Neural progenitor cell (in vitro differentiated cells): Measurements from ENCODE around the gene ZNF574. TPM values are rescaled to one million over a fixed set of nuclear protein-coding genes. Genes with fewer than 3 reads are reported as not detected.
"Not testable (repeated sequence)": the region's sequence is repeated elsewhere in the genome, so short reads cannot be mapped to it uniquely, and the experiment has no call there.

Source experiments
- DNase-seq: peaks from one replicate; pipeline ENCODE4 v3.0.0-alpha.2; 2016; ENCODE audit warnings: low spot score
- H2AFZ ChIP-seq: fragments of 200-600 bp; sonication (generic); replicated peaks from 2 replicates; pipeline ENCODE4 v1.6.1; 2016; ENCODE audit warnings: antibody characterized with exemption
- H3F3A ChIP-seq: fragments of 200-600 bp; sonication (generic); 2 replicates; pipeline ENCODE4 v1.6.1; 2016; ENCODE audit warnings: antibody characterized with exemption, low read depth
- H3K27ac ChIP-seq: fragments of 200-600 bp; sonication (generic); 2 replicates; pipeline ENCODE4 v1.5.1; 2016; ENCODE audit warnings: mild to moderate bottlenecking
- H3K27me3 ChIP-seq: fragments of 200-600 bp; sonication (generic); 2 replicates; pipeline ENCODE4 v1.6.1; 2016; ENCODE audit warnings: mild to moderate bottlenecking, moderate library complexity
- H3K36me3 ChIP-seq: fragments of 200-600 bp; sonication (generic); 2 replicates; pipeline ENCODE4 v1.5.1; 2016
- H3K4me1 ChIP-seq: fragments of 200-600 bp; sonication (generic); 2 replicates; pipeline ENCODE4 v1.6.1; 2016; ENCODE audit warnings: mixed run types
- H3K4me2 ChIP-seq: fragments of 200-600 bp; sonication (generic); 2 replicates; pipeline ENCODE4 v1.6.1; 2016
- H3K4me3 ChIP-seq: fragments of 200-600 bp; sonication (generic); 2 replicates; pipeline ENCODE4 v1.5.1; 2016
- H3K79me2 ChIP-seq: fragments of 200-600 bp; sonication (generic); 2 replicates; pipeline ENCODE4 v1.6.1; 2016; ENCODE audit warnings: low read depth
- H3K9ac ChIP-seq: fragments of 200-600 bp; sonication (generic); 2 replicates; pipeline ENCODE4 v1.6.1; 2016
- H3K9me3 ChIP-seq: fragments of 200-600 bp; sonication (generic); 2 replicates; pipeline ENCODE4 v1.5.1; 2016; ENCODE audit warnings: low read depth
- H4K20me1 ChIP-seq: fragments of 200-600 bp; sonication (generic); 2 replicates; pipeline ENCODE4 v1.6.1; 2016; ENCODE audit warnings: low read depth
- H3K27ac Mint-ChIP-seq: 3 replicates; pipeline ENCODE4 v1.8.0; 2021; ENCODE audit warnings: mixed read lengths
- H3K27me3 Mint-ChIP-seq: 2 replicates; pipeline ENCODE4 v1.8.0; 2022; ENCODE audit warnings: low read depth, mild to moderate bottlenecking, inconsistent platforms, moderate library complexity, mixed read lengths; ENCODE audit not compliant: insufficient read depth
- H3K36me3 Mint-ChIP-seq: 3 replicates; pipeline ENCODE4 v1.8.0; 2021; ENCODE audit warnings: mixed read lengths
- H3K4me1 Mint-ChIP-seq: 3 replicates; pipeline ENCODE4 v1.8.0; 2021; ENCODE audit warnings: mixed read lengths
- H3K4me3 Mint-ChIP-seq: 3 replicates; pipeline ENCODE4 v1.8.0; 2021; ENCODE audit warnings: mild to moderate bottlenecking, moderate library complexity, mixed read lengths
- H3K9me3 Mint-ChIP-seq: 3 replicates; pipeline ENCODE4 v1.8.0; 2020; ENCODE audit warnings: mixed read lengths
- CTCF ChIP-seq: fragments of 200-600 bp; sonication (generic); IDR thresholded peaks from 2 replicates; pipeline ENCODE4 v1.5.1; 2017; ENCODE audit warnings: antibody characterized with exemption, mild to moderate bottlenecking
- EZH2 ChIP-seq: fragments of 200-600 bp; sonication (generic); IDR thresholded peaks from 2 replicates; pipeline ENCODE4 v1.6.1; 2017; ENCODE audit warnings: antibody characterized with exemption, mild to moderate bottlenecking, moderate library complexity
- EZH2phosphoT487 ChIP-seq: fragments of 200-600 bp; sonication (generic); IDR thresholded peaks from 2 replicates; pipeline ENCODE4 v1.6.1; 2017; ENCODE audit warnings: antibody characterized with exemption
- total RNA-seq: library from RNA; depleted of rRNA; stranded (reverse); fragments of >200 nt; gene quantifications from 2 replicates; pipeline ENCODE4 v1.2.3, GENCODE V29; 2015; ENCODE audit warnings: low replicate concordance

The ZNF574 gene
- total RNA-seq, 1 donor from 2014 or later = 13.4 TPM

- Histone ChIP-seq H3K9ac (no peak overlapping the region), H3K36me3 (no peaks in the 10 kb centered on the region), H3K79me2 (no peaks in the 10 kb centered on the region), H3F3A (peaks cover 5% of the 10 kb centered on the region), H3K4me2 (no peak overlapping the region), H3K4me3 (no peak overlapping the region), H3K27me3 (no peaks in the 10 kb centered on the region), H3K9me3 (no peaks in the 10 kb centered on the region), H3K4me1 (no peaks in the 10 kb centered on the region), H2AFZ (no peak overlapping the region), H4K20me1 (no peaks in the 10 kb centered on the region), H3K27ac (no peak overlapping the region)
- Mint-ChIP-seq H3K27me3 (peaks cover 8% of the 10 kb centered on the region), H3K4me1 (peaks cover 20% of the 10 kb centered on the region), H3K9me3 (no peaks in the 10 kb centered on the region), H3K27ac (no peak overlapping the region), H3K36me3 (peaks cover 2% of the 10 kb centered on the region), H3K4me3 (no peak overlapping the region)
- no peak for DNase-seq
- TF ChIP-seq EZH2phosphoT487 (no peak), CTCF (no peak), EZH2 (no peak)
These were observed 38.3 kb upstream of the ZNF574 start for GRCh38 chr19:42037649-42038048.

GRCh38 chr19:42038666-42039065 is 37.3 kb upstream of the ZNF574 start:
- Histone ChIP-seq H3K27me3 (no peaks in the 10 kb centered on the region), H4K20me1 (no peaks in the 10 kb centered on the region), H3K4me3 (no peak overlapping the region), H3K4me2 (no peak overlapping the region), H3K79me2 (no peaks in the 10 kb centered on the region), H2AFZ (no peak overlapping the region), H3K4me1 (no peaks in the 10 kb centered on the region), H3F3A (peaks cover 5% of the 10 kb centered on the region), H3K9me3 (no peaks in the 10 kb centered on the region), H3K36me3 (no peaks in the 10 kb centered on the region), H3K9ac (no peak overlapping the region), H3K27ac (no peak overlapping the region)
- H3K4me3 Mint-ChIP-seq = peak overlapping the region; percentile 34
- H3K27ac Mint-ChIP-seq = peak overlapping the region; percentile 72
- H3K9me3 Mint-ChIP-seq = no peaks in the 10 kb centered on the region
- H3K4me1 Mint-ChIP-seq = peaks cover 13% of the 10 kb centered on the region
- peaks cover 2% of the 10 kb centered on the region for H3K36me3 Mint-ChIP-seq
- no peak for DNase-seq
- TF ChIP-seq CTCF = no peak
- no peak for TF ChIP-seq EZH2phosphoT487
- TF ChIP-seq EZH2 = no peak
- peaks cover 6% of the 10 kb centered on the region for H3K27me3 Mint-ChIP-seq

GRCh38 chr19:42040031-42040430 is 35.9 kb upstream of the ZNF574 start:
- no peaks in the 10 kb centered on the region for H4K20me1 ChIP-seq
- peaks cover 6% of the 10 kb centered on the region for H3K27me3 Mint-ChIP-seq
- no peaks in the 10 kb centered on the region for H3K4me1 ChIP-seq
- DNase-seq = no peak
- H3F3A ChIP-seq = peaks cover 2% of the 10 kb centered on the region
- TF ChIP-seq EZH2phosphoT487 = no peak
- no peak for TF ChIP-seq EZH2
- no peak for TF ChIP-seq CTCF
- no peak overlapping the region for H3K4me2 ChIP-seq
- no peak overlapping the region for H3K9ac ChIP-seq
- H3K27ac Mint-ChIP-seq = no peak overlapping the region
- no peaks in the 10 kb centered on the region for H3K9me3 ChIP-seq
- peaks cover 6% of the 10 kb centered on the region for H3K4me1 Mint-ChIP-seq
- H3K79me2 ChIP-seq = no peaks in the 10 kb centered on the region
- H3K36me3 Mint-ChIP-seq = peaks cover 2% of the 10 kb centered on the region
- H3K4me3 ChIP-seq = no peak overlapping the region
- no peaks in the 10 kb centered on the region for H3K9me3 Mint-ChIP-seq
- no peaks in the 10 kb centered on the region for H3K27me3 ChIP-seq
- no peaks in the 10 kb centered on the region for H3K36me3 ChIP-seq
- H3K27ac ChIP-seq = no peak overlapping the region
- H3K4me3 Mint-ChIP-seq = no peak overlapping the region
- H2AFZ ChIP-seq = no peak overlapping the region

GRCh38 chr19:42040491-42040890 is 35.5 kb upstream of the ZNF574 start:
- H3K27ac Mint-ChIP-seq = not testable (repeated sequence)

More at GRCh38 chr19:42040491-42040890, 35.5 kb upstream of the ZNF574 start:
- not testable (repeated sequence) for H3K27me3 ChIP-seq, H3K4me3 ChIP-seq, H2AFZ ChIP-seq, H3K4me1 ChIP-seq, DNase-seq, H4K20me1 ChIP-seq, H3K27ac ChIP-seq, H3K4me1 Mint-ChIP-seq, H3K9me3 Mint-ChIP-seq, H3K9me3 ChIP-seq, H3K36me3 Mint-ChIP-seq, H3K79me2 ChIP-seq, H3K4me2 ChIP-seq, H3K27me3 Mint-ChIP-seq, H3K4me3 Mint-ChIP-seq, H3F3A ChIP-seq, H3K9ac ChIP-seq, H3K36me3 ChIP-seq
